NB4 (cell line): ENCODE results near the gene RTN3.

Source experiments
- DNase-seq: peaks from one replicate; pipeline ENCODE4 v3.0.0; 2010; ENCODE audit warnings: low read depth
- H3K4me3 ChIP-seq: one replicate; pipeline ENCODE4 v1.5.1; 2011; ENCODE audit warnings: mild to moderate bottlenecking, low read depth, low read length, moderate library complexity
- MAX ChIP-seq: IDR thresholded peaks from 2 replicates; pipeline ENCODE4 v1.6.1; 2011; ENCODE audit warnings: low read depth, low read length
- MYC ChIP-seq: IDR thresholded peaks from 2 replicates; pipeline ENCODE4 v1.6.1; 2011; ENCODE audit warnings: low read depth, low read length
- POLR2A ChIP-seq: IDR thresholded peaks from 2 replicates; pipeline ENCODE4 v1.6.1; 2011; ENCODE audit warnings: mild to moderate bottlenecking; ENCODE audit not compliant: insufficient read length; ENCODE audit errors: extremely low read depth
- TF ChIP-seq, protein P1 (sequence below): IDR thresholded peaks from one replicate; pipeline ENCODE4 v1.5.1; 2012; ENCODE audit warnings: low read depth, low read length

RTN3 gene

GRCh38 chr11:63761931-63762653 is 80.8 kb downstream of the RTN3 start:
- TF ChIP-seq MAX (no peak), MYC (no peak), POLR2A (no peak)
- TF ChIP-seq, protein P1, sequence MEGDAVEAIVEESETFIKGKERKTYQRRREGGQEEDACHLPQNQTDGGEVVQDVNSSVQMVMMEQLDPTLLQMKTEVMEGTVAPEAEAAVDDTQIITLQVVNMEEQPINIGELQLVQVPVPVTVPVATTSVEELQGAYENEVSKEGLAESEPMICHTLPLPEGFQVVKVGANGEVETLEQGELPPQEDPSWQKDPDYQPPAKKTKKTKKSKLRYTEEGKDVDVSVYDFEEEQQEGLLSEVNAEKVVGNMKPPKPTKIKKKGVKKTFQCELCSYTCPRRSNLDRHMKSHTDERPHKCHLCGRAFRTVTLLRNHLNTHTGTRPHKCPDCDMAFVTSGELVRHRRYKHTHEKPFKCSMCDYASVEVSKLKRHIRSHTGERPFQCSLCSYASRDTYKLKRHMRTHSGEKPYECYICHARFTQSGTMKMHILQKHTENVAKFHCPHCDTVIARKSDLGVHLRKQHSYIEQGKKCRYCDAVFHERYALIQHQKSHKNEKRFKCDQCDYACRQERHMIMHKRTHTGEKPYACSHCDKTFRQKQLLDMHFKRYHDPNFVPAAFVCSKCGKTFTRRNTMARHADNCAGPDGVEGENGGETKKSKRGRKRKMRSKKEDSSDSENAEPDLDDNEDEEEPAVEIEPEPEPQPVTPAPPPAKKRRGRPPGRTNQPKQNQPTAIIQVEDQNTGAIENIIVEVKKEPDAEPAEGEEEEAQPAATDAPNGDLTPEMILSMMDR = no peak
- no peak overlapping the region for H3K4me3 ChIP-seq
- peak; percentile 13 for DNase-seq

- no peak for DNase-seq
- TF ChIP-seq MAX = no peak
- no peak for TF ChIP-seq POLR2A
- no peak for TF ChIP-seq MYC
- TF ChIP-seq, protein P1 = no peak
Observed at GRCh38 chr11:63762654-63763495, 81.6 kb downstream of the RTN3 start.

GRCh38 chr11:63763496-63764339 is 82.4 kb downstream of the RTN3 start:
- DNase-seq = no peak
- TF ChIP-seq MYC (no peak), POLR2A (no peak), MAX (no peak)
- TF ChIP-seq, protein P1 = no peak
- no peak overlapping the region for H3K4me3 ChIP-seq

More at GRCh38 chr11:63762654-63763495, 81.6 kb downstream of the RTN3 start:
- no peak overlapping the region for H3K4me3 ChIP-seq

GRCh38 chr11:63764340-63764678 is 83.0 kb downstream of the RTN3 start:
- no peak overlapping the region for H3K4me3 ChIP-seq
- DNase-seq = no peak
- no peak for TF ChIP-seq POLR2A
- no peak for TF ChIP-seq MAX
- TF ChIP-seq MYC = no peak
- TF ChIP-seq, protein P1 = no peak

DNA sequence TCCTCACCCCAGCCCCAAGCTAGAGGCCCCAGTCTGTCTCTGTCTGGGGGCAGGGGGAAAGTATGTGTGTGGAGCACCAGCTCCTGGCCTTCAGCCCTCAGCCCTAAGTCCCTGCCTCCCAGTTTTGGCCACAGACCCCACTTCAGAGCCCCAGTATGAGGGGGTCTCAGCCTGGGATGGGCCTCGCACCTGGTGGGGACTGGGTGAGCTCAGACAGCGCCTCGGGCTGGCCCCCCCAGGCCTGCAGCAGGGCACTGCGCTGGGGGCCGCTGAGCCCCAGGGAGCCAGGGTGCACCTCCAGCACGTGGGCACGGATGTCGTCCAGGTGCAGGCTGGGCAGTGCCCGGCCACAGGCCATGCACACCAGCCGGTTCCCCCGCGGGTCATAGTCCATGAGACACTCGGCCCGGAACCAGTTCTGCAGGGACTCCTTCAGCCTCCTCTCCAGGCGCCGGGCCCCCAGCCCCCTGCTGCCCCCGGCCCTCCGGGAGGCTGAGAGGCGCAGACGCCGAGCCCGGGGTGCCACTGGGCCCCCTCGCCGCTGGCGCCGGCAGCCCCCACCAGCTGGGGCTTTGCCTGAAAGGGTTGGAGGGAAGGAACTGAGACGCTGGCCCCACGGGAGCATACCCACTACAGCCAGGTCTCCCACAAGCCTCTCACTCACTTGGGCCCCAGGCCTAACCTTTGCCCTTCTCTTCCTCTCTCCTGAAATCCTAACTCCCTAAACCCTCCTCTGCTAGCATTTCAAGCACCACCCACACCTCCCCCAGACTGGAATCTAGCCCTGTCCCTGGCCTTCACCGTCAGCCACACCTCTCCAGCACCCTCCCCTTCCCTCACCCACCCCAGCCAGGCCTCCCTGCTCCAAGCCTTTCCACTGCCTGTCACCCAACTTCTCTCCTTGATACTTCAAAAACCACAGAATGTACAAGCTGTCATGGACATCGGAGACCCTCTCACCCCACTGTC is 83.7 kb downstream of the RTN3 start:
- DNase-seq = peak; percentile 21
- TF ChIP-seq MYC = no peak
- no peak for TF ChIP-seq POLR2A
- TF ChIP-seq MAX = no peak
- TF ChIP-seq, protein P1 = no peak
- no peak overlapping the region for H3K4me3 ChIP-seq
